ENCODE data around the gene VCX2.
"Not testable (repeated sequence)": the region's sequence is repeated elsewhere in the genome, so short reads cannot be mapped to it uniquely, and the experiment has no call there.

GRCh38 chrX:8154011-8154410 is 17.1 kb downstream of the VCX2 start:
- TF ChIP-seq MAX (IDR thresholded peaks at IDR 0.05); BHLHE40 (IDR thresholded peaks at IDR 0.05; ENCODE audit: low read depth, low read length); RFX5 (IDR thresholded peaks at IDR 0.05); JUN (IDR thresholded peaks at IDR 0.05); CTCF (IDR thresholded peaks at IDR 0.05); GATA3 (IDR thresholded peaks at IDR 0.05; ENCODE audit: borderline replicate concordance); EP300 (IDR thresholded peaks at IDR 0.05); MAFK (IDR thresholded peaks at IDR 0.05; ENCODE audit: partially characterized antibody); HMGXB4 (CRISPR knock-in tag; IDR thresholded peaks at IDR 0.05; ENCODE audit: borderline replicate concordance); RCOR1 (IDR thresholded peaks at IDR 0.05; ENCODE audit: low read depth, low read length); REST (IDR thresholded peaks at IDR 0.05); PBX3 (IDR thresholded peaks at IDR 0.05); POLR2A (IDR thresholded peaks at IDR 0.05; ENCODE audit: low read length); ESRRA (IDR thresholded peaks at IDR 0.05; ENCODE audit: borderline replicate concordance, low read length): not testable (repeated sequence)
